Mammary epithelial cell (primary cell): ENCODE measurements around the gene ZNF804B.

ENCODE experiments used
- CTCF ChIP-seq, 2 donors: IDR thresholded peaks in 1 of 2; conservative IDR thresholded peaks in 1 of 2; 2 replicates each; pipeline ENCODE4 v1.5.1; 2011 to 2012; ENCODE audit warnings: inconsistent platforms in 2 of 2, low read length in 2 of 2, mild to moderate bottlenecking in 2 of 2, control low read depth in 1 of 2, low read depth in 1 of 2; ENCODE audit not compliant: insufficient read depth in 1 of 2; ENCODE audit errors: extremely low read depth in 1 of 2
- EZH2 ChIP-seq: IDR thresholded peaks from 2 replicates; pipeline ENCODE4 v1.6.1; 2012; ENCODE audit warnings: low read length, inconsistent platforms, borderline replicate concordance

- no peak for TF ChIP-seq EZH2
- no peak for TF ChIP-seq CTCF (conservative IDR thresholded peaks at IDR 0.05 in 1 of 2, IDR thresholded peaks at IDR 0.05 in 1 of 2; ENCODE audit: extremely low read depth in 1 of 2, insufficient read depth in 1 of 2, low read depth in 1 of 2, low read length in 2 of 2)
Measured at GRCh38 chr7:89021741-89022140, 262.2 kb downstream of the ZNF804B start.
